Stimulated activated CD8-positive, alpha-beta memory T cell treated with anti-CD3 and anti-CD28 coated beads, Interleukin-15, amount 100 ng/mL, for 24 hours (primary cell): ENCODE measurements around the gene FBLN7.

Experiments
- DNase-seq: peaks from one replicate; pipeline ENCODE4 v3.0.0-alpha.2; 2020; ENCODE audit warnings: low read depth

The FBLN7 gene

GRCh38 chr2:112140899-112141625, 2.9 kb downstream of the FBLN7 start:
- DNase-seq, result no peak

GRCh38 chr2:112141626-112142007, 3.4 kb downstream of the FBLN7 start:
- no peak for DNase-seq

- no peak for DNase-seq
Observed at GRCh38 chr2:112142525-112143078, 4.4 kb downstream of the FBLN7 start.

- DNase-seq, result no peak
Observed at GRCh38 chr2:112143150-112143549, 5.0 kb downstream of the FBLN7 start.

- no peak for DNase-seq
Observed at GRCh38 chr2:112144966-112145365, 6.8 kb downstream of the FBLN7 start.

DNA sequence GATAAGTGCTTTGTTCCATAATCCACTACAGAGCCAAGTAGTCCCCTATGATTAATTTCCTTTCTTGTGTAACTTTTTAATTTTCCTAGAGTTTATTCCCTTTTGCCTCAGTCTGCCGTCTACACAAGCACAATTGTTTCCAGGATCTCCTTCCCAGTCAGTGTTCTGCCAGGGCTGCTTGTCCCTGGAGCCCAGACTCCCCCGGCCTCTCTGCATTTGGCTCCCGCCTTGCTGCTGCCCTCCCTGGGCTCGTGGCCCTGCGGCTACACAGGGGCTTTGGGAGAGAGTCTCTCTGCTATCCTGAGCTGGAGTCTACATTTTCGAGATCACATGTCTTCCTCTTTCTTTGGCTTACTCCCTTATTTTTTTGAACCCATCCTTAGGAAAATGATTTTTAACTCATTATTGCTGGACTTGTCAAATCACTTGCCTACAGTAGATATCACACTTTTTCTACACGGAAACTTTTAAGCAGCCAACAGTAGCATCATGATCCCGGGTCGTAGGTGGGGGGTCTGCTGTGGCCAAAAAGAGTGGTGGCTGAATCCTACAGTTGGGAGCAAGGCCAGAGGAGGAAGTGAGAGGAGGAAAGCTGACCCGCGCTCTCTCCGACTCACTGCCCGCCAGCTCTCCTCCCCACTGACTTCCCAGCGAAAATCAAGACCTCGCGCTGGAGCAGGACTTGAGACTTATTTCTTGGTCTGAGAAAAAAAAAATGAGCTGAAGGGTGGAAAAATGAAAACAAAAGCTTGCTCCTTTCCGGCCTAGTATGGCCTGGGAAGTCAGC, 9.4 kb downstream of the FBLN7 start:
- DNase-seq, result no peak

DNA sequence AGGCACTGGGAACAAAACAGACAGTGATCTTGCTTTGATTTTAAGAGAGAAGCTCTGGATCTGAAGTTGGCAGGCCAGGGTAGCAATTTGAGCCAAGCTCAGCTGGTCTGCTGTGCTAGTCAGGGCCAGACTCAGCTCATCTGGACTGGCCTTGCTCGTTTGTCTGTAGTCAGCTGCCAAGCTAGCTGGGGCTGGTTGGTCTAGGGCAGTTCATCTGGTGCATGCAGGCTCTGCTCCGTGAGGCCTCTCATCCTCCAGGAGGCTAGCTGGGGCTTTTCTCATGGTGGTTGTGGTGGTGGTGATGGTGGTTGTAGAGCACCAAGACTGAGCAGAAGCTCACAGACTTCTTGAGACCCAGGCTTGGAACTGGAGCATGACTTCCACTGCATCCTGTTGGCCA, 10.3 kb downstream of the FBLN7 start:
- DNase-seq, result no peak

GRCh38 chr2:112149194-112149593, 11.0 kb downstream of the FBLN7 start:
- DNase-seq, result no peak

DNA sequence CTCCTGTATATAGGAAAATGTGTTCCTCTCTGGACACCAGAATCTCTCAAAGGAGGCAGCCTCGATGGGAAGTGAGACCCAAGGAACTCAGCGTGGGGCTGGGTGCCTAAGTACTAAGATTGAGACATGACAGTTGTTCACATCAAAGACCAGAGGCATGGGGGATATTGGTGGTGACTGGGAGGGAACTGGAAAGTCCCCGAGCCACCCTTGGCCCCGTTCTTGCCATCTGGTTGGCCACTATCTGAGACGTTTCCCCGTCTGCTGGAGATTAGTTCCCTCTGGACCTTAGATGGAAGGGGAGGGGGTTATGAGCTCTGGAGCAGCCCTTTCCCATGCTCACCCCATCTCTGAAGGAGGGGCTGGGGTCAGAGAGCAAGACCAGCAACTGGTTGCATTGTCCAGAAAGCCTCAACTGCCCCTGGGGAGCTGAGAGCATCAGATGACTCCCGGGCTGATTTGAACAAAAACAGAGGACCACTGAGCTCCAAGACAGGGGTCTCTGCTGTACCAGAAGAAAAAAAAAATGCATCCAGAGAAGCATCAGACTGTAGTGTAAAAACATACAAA, 11.8 kb downstream of the FBLN7 start:
- no peak for DNase-seq

DNA sequence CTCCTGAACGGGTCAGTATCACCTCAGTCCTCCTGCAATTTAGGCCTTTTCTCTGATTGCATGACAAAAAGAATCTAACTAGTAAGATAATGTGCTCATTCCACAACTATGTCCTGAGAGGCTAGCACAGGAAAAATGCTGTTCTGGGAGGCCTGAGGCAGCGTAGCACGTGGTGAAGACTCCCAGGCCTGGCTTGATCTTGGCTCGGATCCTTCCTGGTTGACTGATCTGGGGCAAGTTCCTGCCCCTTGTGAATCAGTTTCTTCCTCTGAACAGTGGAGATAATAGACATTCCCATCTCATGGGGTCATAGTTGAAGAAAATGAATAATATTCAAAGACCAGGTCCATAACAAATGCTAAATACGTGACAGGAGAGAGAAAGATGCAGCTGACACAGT, 12.3 kb downstream of the FBLN7 start:
- no peak for DNase-seq

DNA sequence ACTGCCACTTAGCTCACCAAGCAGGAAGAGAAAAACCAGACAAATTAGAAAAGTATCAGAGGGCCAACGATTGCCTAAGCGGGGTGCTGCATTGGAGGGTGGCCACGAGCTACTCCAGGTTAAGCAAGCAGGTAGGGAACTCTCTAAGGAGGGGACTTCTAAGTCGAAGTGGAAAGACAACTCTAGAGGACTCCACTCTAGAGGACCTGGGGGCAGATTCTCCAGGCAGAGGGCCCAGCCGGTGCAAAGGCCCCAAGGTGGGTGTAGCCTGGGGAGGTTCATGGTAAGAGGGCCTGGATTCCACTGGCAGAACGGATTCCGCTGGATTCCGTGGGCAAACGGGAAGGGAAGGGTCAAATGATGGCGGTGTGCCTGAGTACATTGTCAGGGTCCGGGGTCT, 12.7 kb downstream of the FBLN7 start:
- no peak for DNase-seq

DNA sequence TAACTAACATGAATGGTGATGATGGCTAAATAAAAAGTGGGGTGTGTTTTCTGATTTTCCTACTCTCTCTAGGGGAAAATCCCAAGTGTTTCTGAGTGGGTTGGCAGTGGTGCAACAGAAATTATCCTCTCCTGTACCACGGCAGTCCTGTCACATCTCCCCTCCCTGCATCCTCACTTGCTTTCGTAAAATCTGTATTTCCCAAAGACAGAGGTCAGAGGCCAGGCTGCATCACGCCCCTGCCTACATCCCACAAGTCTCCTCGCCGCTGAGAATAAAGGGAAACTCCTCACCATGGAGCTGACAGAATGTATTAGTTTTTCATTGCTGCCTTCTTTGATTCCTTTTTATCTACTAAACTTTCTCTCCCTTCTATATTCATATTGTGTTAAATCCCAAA, 13.1 kb downstream of the FBLN7 start:
- DNase-seq, result no peak

GRCh38 chr2:112151701-112152440, 13.7 kb downstream of the FBLN7 start:
- no peak for DNase-seq

DNA sequence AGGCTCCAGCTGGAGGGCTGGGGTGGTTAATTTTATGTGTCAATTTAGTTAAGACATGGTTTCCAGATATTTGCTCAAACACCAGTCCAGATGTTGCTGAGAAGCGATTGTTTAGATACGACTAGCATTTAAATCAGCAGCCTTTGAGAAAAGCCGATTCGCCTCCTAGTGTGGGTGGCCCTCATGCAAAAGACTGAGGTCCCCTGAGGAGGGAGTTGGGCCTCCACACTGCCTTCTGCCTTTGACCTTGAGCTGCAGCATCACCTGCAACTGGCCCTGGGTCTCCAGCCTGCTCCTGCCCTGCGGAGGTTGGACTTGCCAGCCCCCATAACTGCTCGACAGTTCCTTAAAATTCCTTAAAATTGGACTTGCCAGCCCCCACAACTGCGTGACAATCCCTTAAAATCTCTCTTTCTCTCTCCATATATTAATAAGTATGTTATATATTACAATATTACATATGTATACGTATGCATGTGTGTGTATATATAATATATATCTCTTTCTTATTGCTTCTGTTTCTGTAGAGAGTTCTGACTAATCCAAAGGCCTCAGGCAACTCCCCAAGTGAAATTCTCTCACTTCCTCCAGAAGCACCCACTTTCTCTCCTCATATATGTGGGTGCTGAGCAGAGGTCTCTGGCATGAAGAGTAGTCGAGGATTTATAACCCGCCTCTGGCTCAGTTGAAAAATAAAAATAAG, 14.4 kb downstream of the FBLN7 start:
- DNase-seq, result no peak

DNA sequence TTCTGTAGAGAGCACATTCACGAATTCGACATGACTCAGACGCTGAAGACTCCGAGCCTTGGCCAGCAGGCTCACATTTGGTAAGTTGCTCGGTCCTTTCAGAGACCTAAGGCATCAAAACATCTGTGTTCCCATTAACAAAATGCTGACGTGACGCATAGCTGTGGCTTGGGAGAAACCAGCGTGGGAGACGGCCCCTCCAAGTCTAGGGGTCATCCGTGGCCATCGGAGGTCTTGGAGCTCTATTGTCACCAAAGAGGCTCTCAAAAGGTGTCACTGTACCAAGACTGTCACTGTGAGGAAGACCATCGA, 14.9 kb downstream of the FBLN7 start:
- DNase-seq, result no peak

DNA sequence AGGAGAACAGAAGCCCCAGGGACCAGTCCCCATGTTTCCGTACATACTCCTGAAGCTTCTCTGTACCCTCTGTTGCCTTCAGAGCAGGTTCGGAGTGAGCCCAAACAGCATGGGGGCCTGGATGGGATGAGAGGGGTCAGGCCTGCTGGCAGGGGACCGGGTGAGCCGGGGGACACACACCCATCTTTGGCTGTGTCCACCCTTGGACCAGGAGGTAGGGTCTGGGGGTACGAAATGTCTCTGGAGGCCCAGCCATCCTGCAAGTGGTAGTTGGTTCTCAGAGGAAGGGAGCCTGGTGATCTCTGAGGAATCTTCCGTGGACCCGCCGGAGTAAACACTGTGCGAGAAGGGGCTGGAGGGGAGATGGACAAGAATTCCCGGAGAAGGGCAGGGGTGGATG, 15.3 kb downstream of the FBLN7 start:
- no peak for DNase-seq

DNA sequence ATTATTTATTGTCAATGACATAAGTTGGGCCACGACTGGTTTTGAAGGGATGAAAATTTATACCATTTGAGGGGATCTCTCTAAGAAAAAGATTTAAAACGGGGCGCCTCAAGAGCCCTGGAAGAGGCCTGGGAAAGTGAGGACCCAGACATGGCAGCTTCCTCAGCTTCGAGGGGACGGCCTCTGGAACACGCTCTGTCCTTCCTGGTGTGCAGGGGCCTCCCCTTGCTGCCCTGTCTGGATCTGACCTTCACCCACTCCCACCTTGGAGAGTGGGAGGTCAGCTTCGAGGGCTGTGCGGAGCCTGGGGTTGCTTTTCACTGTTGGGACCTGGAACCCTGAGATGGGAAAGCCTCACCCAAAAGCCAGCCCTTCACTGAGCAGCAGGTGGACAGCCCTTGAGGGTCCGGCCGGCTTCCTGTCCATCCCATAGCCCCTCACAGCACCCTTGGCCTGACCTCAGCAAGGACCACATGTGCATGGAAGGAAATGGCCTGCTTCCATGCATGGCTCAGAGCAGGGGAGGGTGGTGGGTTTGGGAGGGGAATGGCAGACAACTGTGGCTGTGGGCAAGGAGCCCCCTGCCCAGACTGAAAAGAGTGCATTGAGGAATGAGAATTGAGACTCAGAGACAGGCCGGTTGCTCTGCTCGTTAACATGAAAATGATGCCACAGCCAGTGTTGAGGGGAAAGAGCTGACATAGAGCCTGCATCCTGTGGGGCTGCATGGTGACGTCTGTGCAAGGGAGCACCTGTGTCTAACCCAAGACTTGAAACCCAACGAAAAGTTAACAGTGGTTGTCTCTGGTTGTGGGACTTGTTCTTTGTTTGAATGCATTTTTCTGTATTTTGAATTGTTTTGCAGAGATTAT, 16.3 kb downstream of the FBLN7 start:
- no peak for DNase-seq

DNA sequence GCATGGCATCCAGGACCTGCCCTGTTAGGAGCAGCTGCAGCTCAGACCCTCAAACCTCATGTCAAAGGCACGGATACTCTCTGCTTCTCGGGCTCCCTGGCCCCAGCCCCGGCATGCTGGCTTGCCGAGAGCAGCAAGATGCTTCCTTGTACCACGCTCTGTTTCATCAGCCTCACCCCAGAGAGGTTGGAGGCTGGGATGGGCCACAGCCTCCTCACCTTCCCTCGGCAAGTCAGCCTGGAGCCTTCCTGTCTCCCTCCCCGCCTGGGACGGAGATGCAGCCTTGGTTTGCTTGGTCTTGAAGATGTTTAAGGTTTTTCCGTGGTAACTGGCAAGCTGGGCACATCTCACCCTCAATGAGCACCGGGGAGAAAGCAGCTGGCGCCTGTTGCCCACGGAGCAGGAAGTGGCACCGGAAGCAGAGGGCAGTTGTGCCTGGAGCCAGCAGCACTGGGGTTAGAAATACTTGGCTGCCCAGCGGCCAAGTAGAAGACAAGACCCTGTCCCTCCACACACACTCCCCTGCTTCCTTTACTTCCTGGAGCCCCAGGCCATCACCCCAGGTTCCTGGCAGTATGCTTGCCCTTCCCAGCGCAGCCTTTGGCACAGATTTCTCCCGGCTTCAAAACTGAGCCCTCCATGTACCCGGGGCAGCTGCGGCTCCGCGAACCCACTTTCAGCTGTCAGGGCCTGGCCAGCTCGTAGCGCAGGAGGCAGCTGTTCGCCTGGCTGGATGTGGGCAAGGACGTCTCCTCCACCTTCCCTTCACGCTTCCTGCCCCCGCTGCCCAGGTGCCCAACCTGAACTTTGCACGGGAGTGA, 17.4 kb downstream of the FBLN7 start:
- no peak for DNase-seq

- no peak for DNase-seq
Observed at GRCh38 chr2:112156152-112156986, 18.2 kb downstream of the FBLN7 start.
